Measurements from ENCODE around the gene MAFB.

DNA sequence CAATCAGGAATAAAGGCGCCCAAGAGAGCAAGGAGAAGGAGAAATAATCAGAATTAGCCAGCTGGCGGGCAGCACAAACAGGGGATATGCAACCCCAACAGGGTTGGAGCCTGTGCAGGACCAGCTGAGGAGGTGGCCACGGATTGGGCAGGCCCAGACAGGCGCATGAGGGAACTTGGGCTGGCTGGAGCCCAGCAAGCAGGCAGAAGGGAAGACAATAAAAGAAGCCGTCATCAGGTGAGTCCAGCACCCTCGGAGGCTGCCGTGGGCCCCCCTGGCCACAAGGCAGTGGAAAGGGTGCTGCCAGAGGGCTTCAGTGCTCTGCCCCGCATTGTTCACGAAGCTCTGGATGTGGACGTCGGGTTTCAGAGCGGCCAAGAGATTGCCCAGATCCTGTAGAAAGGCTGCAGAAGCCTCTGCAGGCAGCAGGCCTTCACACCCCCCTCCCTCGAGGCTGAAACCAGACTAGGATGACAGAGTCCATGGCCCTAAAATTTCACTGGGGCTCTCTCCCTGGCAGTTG lies 28.4 kb upstream of the MAFB start:
- TF ChIP-seq, protein P1, sequence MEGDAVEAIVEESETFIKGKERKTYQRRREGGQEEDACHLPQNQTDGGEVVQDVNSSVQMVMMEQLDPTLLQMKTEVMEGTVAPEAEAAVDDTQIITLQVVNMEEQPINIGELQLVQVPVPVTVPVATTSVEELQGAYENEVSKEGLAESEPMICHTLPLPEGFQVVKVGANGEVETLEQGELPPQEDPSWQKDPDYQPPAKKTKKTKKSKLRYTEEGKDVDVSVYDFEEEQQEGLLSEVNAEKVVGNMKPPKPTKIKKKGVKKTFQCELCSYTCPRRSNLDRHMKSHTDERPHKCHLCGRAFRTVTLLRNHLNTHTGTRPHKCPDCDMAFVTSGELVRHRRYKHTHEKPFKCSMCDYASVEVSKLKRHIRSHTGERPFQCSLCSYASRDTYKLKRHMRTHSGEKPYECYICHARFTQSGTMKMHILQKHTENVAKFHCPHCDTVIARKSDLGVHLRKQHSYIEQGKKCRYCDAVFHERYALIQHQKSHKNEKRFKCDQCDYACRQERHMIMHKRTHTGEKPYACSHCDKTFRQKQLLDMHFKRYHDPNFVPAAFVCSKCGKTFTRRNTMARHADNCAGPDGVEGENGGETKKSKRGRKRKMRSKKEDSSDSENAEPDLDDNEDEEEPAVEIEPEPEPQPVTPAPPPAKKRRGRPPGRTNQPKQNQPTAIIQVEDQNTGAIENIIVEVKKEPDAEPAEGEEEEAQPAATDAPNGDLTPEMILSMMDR (IDR thresholded peaks at IDR 0.05), result no peak
- TF ChIP-seq POLR2A (IDR thresholded peaks at IDR 0.05), result no peak

All from Peyer's patch (tissue), 4 donors.